Measurements from ENCODE around the gene CACNA1B. TPM values are rescaled to one million over a fixed set of nuclear protein-coding genes. Genes with fewer than 3 reads are reported as not detected.
A peak's percentile ranks its signal among the peaks of the same experiment; 100 is the strongest.

CACNA1B gene
- total RNA-seq, 3 donors from 2014 or later: 0.12 to 1.7 (median 0.22) TPM

- H3K4me3 ChIP-seq: no peak overlapping the region
- DNase-seq (no peak), ATAC-seq (no peak)
- H3K9me3 ChIP-seq: no peaks in the 10 kb centered on the region
- TF ChIP-seq CTCF (IDR thresholded peaks at IDR 0.05): no peak
- H3K36me3 ChIP-seq (ENCODE audit: low read depth): no peaks in the 10 kb centered on the region
- intact Hi-C loops (cut with DNase I, micrococcal nuclease): no loop called here
- peaks cover 3% of the 10 kb centered on the region for H3K4me1 ChIP-seq (ENCODE audit: low read depth)
Measured at GRCh38 chr9:138020120-138020794, 142.7 kb downstream of the CACNA1B start.

GRCh38 chr9:138020795-138021182 is 143.2 kb downstream of the CACNA1B start:
- Histone ChIP-seq H3K4me3 (no peak overlapping the region), H3K9me3 (no peaks in the 10 kb centered on the region), H3K36me3 (ENCODE audit: low read depth) (no peaks in the 10 kb centered on the region), H3K4me1 (ENCODE audit: low read depth) (peaks cover 3% of the 10 kb centered on the region)
- DNase-seq: no peak
- intact Hi-C loops (cut with DNase I, micrococcal nuclease): no loop called here
- ATAC-seq: no peak
- no peak for TF ChIP-seq CTCF (IDR thresholded peaks at IDR 0.05)

GRCh38 chr9:138021251-138022056 is 143.9 kb downstream of the CACNA1B start:
- DNase-seq: no peak
- peaks cover 3% of the 10 kb centered on the region for H3K4me1 ChIP-seq (ENCODE audit: low read depth)
- TF ChIP-seq CTCF (IDR thresholded peaks at IDR 0.05): no peak
- H3K9me3 ChIP-seq: no peaks in the 10 kb centered on the region
- no peaks in the 10 kb centered on the region for H3K36me3 ChIP-seq (ENCODE audit: low read depth)
- ATAC-seq: no peak
- no peak overlapping the region for H3K4me3 ChIP-seq
- intact Hi-C loops (cut with DNase I, micrococcal nuclease): no loop called here

- intact Hi-C loops (cut with DNase I, micrococcal nuclease): no loop called here
- peak in 1 of 3 donors; percentile 8 for DNase-seq
- Histone ChIP-seq H3K36me3 (ENCODE audit: low read depth) (no peaks in the 10 kb centered on the region), H3K4me3 (no peak overlapping the region), H3K4me1 (ENCODE audit: low read depth) (peaks cover 3% of the 10 kb centered on the region), H3K9me3 (no peaks in the 10 kb centered on the region)
- peak; percentile 72 for ATAC-seq
- TF ChIP-seq CTCF (IDR thresholded peaks at IDR 0.05): no peak
Measured at GRCh38 chr9:138022121-138022741, 144.6 kb downstream of the CACNA1B start.

- Histone ChIP-seq H3K4me1 (ENCODE audit: low read depth) (peaks cover 3% of the 10 kb centered on the region), H3K36me3 (ENCODE audit: low read depth) (no peaks in the 10 kb centered on the region), H3K9me3 (no peaks in the 10 kb centered on the region), H3K4me3 (no peak overlapping the region)
- no peak for TF ChIP-seq CTCF (IDR thresholded peaks at IDR 0.05)
- DNase-seq (no peak), ATAC-seq (no peak)
- intact Hi-C loops (cut with DNase I, micrococcal nuclease): no loop called here
Measured at GRCh38 chr9:138022756-138023393, 145.3 kb downstream of the CACNA1B start.

All from mucosa of descending colon (tissue), 3 donors.